ENCODE data around the gene SCGB2B2. TPM values are rescaled to one million over a fixed set of nuclear protein-coding genes. Genes with fewer than 3 reads are reported as not detected.
"Not testable (repeated sequence)": the region's sequence is repeated elsewhere in the genome, so short reads cannot be mapped to it uniquely, and the experiment has no call there.

The SCGB2B2 gene
- not detected in 2 replicates for total RNA-seq (2014; rRNA removed; shearing (Covaris generic))

DNA sequence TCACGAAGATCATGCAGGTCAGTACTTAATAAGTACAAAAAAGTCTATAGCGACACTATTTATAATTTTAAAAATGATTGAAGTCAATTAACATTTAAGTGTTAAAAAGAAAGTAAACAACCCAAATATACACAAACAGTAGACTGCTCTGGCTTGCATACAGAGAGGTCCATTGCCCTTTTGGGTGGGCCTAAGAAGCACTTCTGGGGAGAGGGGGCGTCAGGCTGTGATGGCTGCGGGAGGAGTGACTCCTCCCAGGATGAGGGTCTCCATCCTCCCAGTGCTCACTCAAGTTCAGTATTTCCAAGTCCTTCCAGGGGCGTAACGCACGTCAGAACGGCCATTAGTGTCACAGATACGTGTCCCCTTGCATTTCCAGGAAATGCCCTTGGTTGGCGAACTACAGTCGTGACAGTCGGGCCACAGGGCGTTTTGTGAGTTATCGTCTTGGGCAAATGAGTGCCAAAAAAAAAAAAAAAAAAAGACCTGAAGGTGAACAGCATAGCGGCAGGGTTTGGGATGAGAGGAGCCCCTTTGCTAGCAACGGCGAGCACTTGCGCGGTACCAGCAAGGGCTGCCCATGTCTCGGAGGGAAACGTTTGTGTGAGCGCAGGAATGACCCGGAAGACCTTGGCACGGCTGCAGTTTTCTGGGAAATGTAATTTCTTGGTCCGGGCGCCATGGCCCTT, at the start of gene SCGB2B2:
TSS of gene SCGB2B2 (minus strand) at position 463 of the 689 bp plus-strand sequence. CDS start 82,596 bp downstream, outside the sequence.
- no peak for DNase-seq (ENCODE audit: low spot score)

DNA sequence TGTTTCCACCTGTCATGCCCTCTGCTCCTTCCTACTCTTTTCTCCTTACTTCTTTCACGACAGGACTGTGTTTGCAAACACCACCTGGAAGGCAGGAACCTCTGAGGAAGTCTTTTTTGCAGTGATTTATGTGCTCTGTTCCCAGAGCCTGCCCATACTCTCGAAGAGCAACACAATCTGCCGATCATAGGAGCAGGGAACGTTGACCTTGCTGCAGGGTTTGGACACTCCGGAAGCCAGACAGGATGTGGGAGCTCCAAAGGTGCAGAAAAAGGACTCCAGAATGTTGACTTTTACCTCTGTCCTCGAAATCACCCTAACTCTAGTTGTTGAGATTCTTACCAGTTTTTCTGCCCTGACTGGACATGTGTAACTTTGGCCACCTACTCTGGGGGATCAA, 48.4 kb upstream of the SCGB2B2 start:
- DNase-seq (ENCODE audit: low spot score), result no peak

DNA sequence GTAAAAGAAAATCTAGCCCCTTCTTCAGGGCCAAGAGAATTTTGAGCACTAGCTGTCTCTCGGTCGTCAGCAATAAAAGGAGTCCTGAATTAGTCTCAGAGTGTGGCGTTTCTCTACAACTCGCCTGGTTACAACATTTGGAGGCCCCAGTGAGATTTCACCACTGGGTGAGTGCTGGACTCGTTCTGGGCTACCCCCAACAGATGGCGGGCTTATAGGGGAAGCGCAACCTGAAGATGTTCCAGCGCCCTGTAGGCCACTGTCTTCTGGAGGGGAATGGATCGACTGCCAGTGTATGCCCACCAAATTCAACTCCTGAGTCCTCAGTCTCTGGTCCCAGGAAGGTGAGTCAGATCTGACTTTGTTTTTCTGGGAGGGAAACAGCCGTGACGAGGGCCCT, 45.4 kb upstream of the SCGB2B2 start:
- no peak for DNase-seq (ENCODE audit: low spot score)

- no peak for DNase-seq (ENCODE audit: low spot score)
Observed at GRCh38 chr19:34715357-34715756, 38.4 kb upstream of the SCGB2B2 start.

- DNase-seq (ENCODE audit: low spot score), result no peak
Observed at GRCh38 chr19:34713262-34713637, 36.3 kb upstream of the SCGB2B2 start.

DNA sequence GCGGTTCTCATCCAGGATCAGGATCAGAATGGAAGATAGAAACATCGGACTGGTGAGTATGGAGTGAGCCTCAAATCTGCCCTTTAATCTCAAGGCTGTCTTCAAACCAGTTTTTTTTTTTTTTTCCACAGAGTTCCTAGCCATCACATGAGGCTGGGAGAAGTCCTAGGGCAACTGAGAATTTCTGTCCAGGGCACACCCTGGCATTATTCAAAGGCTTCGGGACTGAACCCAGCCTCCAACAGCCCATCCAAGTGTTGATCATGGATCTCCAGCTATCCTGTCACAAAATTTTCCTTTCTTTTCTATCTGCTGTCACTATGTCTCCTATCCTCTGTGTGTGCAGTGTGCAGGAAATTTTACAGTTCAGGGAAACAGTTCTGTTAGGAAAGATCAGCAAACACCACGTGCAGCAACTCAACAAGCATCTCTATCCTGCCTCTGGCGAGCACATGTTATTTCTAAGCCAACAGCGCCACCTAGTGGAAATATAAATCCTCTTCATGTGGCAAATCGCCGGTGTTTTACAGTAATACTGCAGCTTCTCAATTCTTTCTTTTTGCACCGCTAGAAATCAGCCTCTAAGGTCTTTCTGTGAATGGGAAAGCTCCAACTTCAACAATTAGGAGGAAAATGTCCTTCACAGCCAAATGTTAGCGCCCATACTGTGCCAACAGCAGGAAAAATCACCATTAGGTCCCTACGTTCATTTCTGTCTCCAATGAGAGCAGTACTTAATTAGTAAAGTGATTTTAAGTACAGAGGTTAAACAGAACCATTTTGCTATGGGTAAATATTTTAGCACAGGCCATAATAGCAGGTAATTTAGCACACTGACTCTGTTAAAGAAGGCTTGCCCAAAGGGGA, 35.7 kb upstream of the SCGB2B2 start:
- DNase-seq (ENCODE audit: low spot score), result peak; percentile 71

GRCh38 chr19:34711890-34712289, 34.9 kb upstream of the SCGB2B2 start:
- DNase-seq (ENCODE audit: low spot score), result no peak

DNA sequence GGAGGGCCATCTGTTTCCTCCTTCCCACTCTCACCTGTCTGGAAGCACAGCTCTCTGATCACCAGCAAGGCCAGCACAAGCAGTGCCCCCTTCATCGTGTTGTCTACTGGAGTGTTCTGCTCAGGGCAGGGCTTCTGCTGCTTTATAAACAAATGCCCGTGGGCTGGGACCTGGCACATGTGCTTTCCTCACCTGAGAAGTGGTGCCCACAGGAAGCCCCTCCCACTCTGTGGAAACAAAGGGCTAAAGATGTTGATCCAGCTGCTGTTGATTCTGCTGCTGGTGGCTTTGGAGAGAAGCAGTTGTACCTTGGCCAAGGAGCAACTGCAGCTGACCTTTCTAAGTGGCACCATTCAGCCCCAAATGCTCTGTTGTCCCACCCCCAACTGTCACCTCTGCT, 30.7 kb upstream of the SCGB2B2 start:
- DNase-seq (ENCODE audit: low spot score), result no peak

GRCh38 chr19:34692549-34692948, 15.6 kb upstream of the SCGB2B2 start:
- DNase-seq (ENCODE audit: low spot score), result no peak

GRCh38 chr19:34690372-34690771, 13.4 kb upstream of the SCGB2B2 start:
- no peak for DNase-seq (ENCODE audit: low spot score)

DNA sequence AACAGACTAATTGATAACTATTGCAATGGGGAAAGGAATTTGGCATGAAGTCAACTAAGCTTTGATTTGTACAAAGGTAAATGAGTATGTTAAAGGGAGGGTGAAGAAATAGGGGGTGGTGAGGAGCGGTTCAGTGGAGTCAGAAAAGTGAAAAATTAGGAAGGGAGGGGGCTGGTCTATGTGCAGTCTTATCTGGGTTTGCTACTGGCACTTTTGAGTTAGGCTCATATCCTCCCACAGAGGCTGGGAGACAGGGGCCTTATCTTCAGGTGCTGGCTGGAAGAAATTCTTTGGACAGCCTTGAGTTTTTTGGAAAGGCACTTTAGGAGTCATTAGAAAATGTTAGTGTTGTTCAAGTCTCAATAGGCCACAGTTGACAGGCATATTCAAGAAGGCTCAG, 11.6 kb upstream of the SCGB2B2 start:
- no peak for DNase-seq (ENCODE audit: low spot score)

DNA sequence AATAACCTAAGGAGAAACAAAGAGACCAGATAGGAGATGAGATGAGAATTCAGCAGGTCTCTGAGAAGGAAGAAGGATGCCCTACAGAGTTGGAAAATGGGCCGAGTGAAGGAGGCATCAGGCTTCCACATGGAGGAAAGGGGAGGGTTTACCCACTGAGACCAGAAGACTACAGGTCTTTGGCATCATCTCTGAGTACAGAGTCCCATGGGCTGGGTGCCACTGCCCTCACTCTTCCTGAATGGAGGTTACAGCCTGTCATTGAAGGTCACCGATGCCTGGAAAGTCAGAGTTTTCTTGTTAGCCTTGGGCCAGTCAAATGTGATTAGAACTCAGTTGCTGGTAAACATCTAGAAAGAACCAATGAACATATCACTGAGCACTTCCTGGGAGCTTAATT, 10.4 kb upstream of the SCGB2B2 start:
- no peak for DNase-seq (ENCODE audit: low spot score)

DNA sequence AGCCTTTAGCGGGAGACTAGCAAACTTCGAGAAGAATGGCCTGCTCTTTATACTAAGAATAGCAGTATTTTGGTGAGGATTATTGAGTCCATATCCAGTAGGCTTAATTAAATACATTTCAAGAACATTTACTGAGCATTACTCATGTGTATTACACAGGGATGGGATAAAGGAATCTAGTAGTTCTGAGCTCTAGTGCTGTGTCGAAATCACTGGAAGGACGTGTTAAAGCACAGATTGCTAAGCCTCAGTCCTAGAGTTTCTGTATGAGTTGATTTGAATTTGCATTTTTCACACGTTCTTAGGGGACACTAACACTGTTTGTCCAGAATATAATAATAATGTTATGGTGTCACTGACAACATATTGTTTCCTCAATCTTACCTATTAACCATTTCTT, 9.5 kb upstream of the SCGB2B2 start:
- DNase-seq (ENCODE audit: low spot score), result no peak

- DNase-seq (ENCODE audit: low spot score), result not testable (repeated sequence)
Observed at GRCh38 chr19:34685266-34685665, 8.3 kb upstream of the SCGB2B2 start.

DNA sequence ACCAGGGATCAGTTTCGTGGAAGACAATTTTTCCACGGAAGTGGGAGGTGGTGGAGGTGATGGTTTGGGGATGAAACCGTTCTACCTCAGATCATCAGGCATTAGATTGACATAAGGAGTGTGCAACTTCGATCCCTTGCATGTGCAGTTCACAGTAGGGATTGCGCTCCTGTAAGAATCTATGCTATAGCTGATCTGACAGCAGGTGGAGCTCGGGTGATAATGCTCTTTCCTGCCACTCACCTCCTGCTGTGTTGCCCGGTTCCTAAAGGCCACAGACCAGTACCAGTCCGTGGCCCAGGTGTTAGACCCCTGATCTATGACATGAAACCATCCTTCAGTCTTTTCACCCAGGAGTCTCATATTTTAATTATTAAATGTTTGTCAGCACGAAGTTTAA, 4.5 kb upstream of the SCGB2B2 start:
- no peak for DNase-seq (ENCODE audit: low spot score)

- no peak for DNase-seq (ENCODE audit: low spot score)
Observed at GRCh38 chr19:34678421-34678820, 1.5 kb upstream of the SCGB2B2 start.

GRCh38 chr19:34678085-34678412, 1.1 kb upstream of the SCGB2B2 start:
- no peak for DNase-seq (ENCODE audit: low spot score)

- peak; percentile 41 for DNase-seq (ENCODE audit: low spot score)
Observed at GRCh38 chr19:34677386-34678084, 576 bp upstream of the SCGB2B2 start, which contains the start of gene ZNF302. ZNF302 (plus strand) TSS chr19:34677678; CDS start chr19:34678805, 1,127 bp downstream.

- DNase-seq (ENCODE audit: low spot score), result no peak
Observed at GRCh38 chr19:34675919-34676318, 1.0 kb downstream of the SCGB2B2 start.

- no peak for DNase-seq (ENCODE audit: low spot score)
Observed at GRCh38 chr19:34675250-34675649, 1.7 kb downstream of the SCGB2B2 start.

- no peak for DNase-seq (ENCODE audit: low spot score)
Observed at GRCh38 chr19:34673590-34673989, 3.4 kb downstream of the SCGB2B2 start.

DNA sequence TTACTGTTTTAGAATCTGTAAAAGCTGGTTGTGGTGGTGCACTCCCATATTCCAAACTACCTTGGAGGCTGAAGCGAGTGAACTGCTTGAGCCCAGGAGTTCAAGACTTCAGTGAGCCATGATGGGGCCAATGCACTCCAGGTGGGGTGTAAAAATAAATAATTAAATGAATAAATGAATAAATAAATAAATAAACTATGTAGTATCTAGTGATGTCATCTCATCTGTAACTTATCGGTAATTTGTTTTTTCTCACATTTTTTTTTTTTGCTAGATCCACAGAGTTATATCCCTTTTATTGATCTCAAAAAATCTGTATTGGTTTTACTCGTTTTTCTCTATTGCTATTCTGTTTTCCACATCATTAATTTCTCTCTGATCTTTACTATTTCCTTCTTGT, 5.0 kb downstream of the SCGB2B2 start:
- DNase-seq (ENCODE audit: low spot score), result no peak

DNA sequence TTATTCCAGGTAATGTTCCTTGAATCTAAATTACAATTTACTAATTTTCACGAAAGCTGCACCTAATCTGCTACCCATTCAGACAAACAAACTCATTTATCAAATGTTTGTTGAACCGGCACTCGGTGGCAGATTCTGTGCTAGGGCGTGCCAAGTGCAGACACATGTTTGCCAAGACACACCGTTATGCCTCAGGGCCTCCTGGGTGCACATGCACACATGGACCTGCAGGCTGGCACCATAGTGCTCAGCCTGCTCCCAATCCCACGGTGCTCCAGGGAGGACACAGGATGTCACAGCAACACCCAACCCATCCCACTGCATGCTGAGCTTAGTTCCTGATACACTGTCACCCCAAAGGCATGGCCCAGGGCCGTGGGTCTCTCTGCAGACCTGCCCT, 7.7 kb downstream of the SCGB2B2 start:
- no peak for DNase-seq (ENCODE audit: low spot score)

Measured in A172 (cell line).